ENCODE results near the gene EMP2. TPM values are rescaled to one million over a fixed set of nuclear protein-coding genes. Genes with fewer than 3 reads are reported as not detected.

The EMP2 gene
- total RNA-seq, 2 experiments from 2014 or later: not detected

- CTCF ChIA-PET: no interaction called here
- no peaks in the 10 kb centered on the region for H3K9me3 Mint-ChIP-seq
- Histone ChIP-seq H3K9me3 (ENCODE audit: control insufficient read depth in 1 of 2, insufficient read depth in 1 of 2, low read length in 2 of 2) (peaks cover 0 to 6% of the 10 kb centered on the region in 2 experiments), H3K4me1 (ENCODE audit: insufficient read depth, low read length) (no peaks in the 10 kb centered on the region), H3K36me3 (ENCODE audit: insufficient read depth, low read length) (no peaks in the 10 kb centered on the region), H3K27ac (ENCODE audit: low read depth in 1 of 2, low read length in 2 of 2) (no peak overlapping the region), H3K27me3 (ENCODE audit: control insufficient read depth in 1 of 2, insufficient read depth in 2 of 2, low read length in 2 of 2) (peaks cover 5 to 18% of the 10 kb centered on the region in 2 experiments), H3K4me3 (ENCODE audit: low read length) (no peak overlapping the region)
- intact Hi-C loops (cut with DNase I, micrococcal nuclease): no loop called here
- ATAC-seq (ENCODE audit: poor library complexity) (no peak), DNase-seq (no peak)
- POLR2A ChIA-PET: no interaction called here
- no peak for TF ChIP-seq CTCF (IDR thresholded peaks at IDR 0.05)
- peaks cover 36% of the 10 kb centered on the region for H3K27me3 Mint-ChIP-seq
- no peak overlapping the region for H3K4me3 Mint-ChIP-seq
- no peaks in the 10 kb centered on the region for H3K4me1 Mint-ChIP-seq (ENCODE audit: low read depth)
- H3K27ac Mint-ChIP-seq: no peak overlapping the region
- H3K36me3 Mint-ChIP-seq (ENCODE audit: low read depth): no peaks in the 10 kb centered on the region
Measured at GRCh38 chr16:10617662-10618420, 37.4 kb upstream of the EMP2 start.

GRCh38 chr16:10616756-10617640, 36.6 kb upstream of the EMP2 start:
- peaks cover 0 to 6% of the 10 kb centered on the region in 2 experiments for H3K9me3 ChIP-seq (ENCODE audit: control insufficient read depth in 1 of 2, insufficient read depth in 1 of 2, low read length in 2 of 2)
- CTCF ChIA-PET: no interaction called here
- H3K27me3 ChIP-seq (ENCODE audit: control insufficient read depth in 1 of 2, insufficient read depth in 2 of 2, low read length in 2 of 2): peaks cover 5 to 18% of the 10 kb centered on the region in 2 experiments
- intact Hi-C loops (cut with DNase I, micrococcal nuclease): no loop called here
- no peak for TF ChIP-seq CTCF (IDR thresholded peaks at IDR 0.05)
- H3K4me3 ChIP-seq (ENCODE audit: low read length): no peak overlapping the region
- no peak overlapping the region for H3K27ac Mint-ChIP-seq
- H3K36me3 ChIP-seq (ENCODE audit: insufficient read depth, low read length): no peaks in the 10 kb centered on the region
- H3K4me3 Mint-ChIP-seq: no peak overlapping the region
- no peak overlapping the region for H3K27ac ChIP-seq (ENCODE audit: low read depth in 1 of 2, low read length in 2 of 2)
- no peak for DNase-seq
- H3K4me1 ChIP-seq (ENCODE audit: insufficient read depth, low read length): no peaks in the 10 kb centered on the region
- ATAC-seq (ENCODE audit: poor library complexity): no peak
- H3K36me3 Mint-ChIP-seq (ENCODE audit: low read depth): no peaks in the 10 kb centered on the region
- POLR2A ChIA-PET: no interaction called here
- H3K27me3 Mint-ChIP-seq: peaks cover 37% of the 10 kb centered on the region
- H3K4me1 Mint-ChIP-seq (ENCODE audit: low read depth): no peaks in the 10 kb centered on the region
- no peaks in the 10 kb centered on the region for H3K9me3 Mint-ChIP-seq

- peaks cover 5 to 18% of the 10 kb centered on the region in 2 experiments for H3K27me3 ChIP-seq (ENCODE audit: control insufficient read depth in 1 of 2, insufficient read depth in 2 of 2, low read length in 2 of 2)
- POLR2A ChIA-PET: no interaction called here
- H3K36me3 ChIP-seq (ENCODE audit: insufficient read depth, low read length): no peaks in the 10 kb centered on the region
- no peak for TF ChIP-seq CTCF (IDR thresholded peaks at IDR 0.05)
- Mint-ChIP-seq H3K36me3 (ENCODE audit: low read depth) (no peaks in the 10 kb centered on the region), H3K9me3 (no peaks in the 10 kb centered on the region), H3K27me3 (peaks cover 40% of the 10 kb centered on the region), H3K4me1 (ENCODE audit: low read depth) (no peaks in the 10 kb centered on the region), H3K4me3 (no peak overlapping the region), H3K27ac (no peak overlapping the region)
- intact Hi-C loops (cut with DNase I, micrococcal nuclease): no loop called here
- peaks cover 0 to 6% of the 10 kb centered on the region in 2 experiments for H3K9me3 ChIP-seq (ENCODE audit: control insufficient read depth in 1 of 2, insufficient read depth in 1 of 2, low read length in 2 of 2)
- ATAC-seq (ENCODE audit: poor library complexity) (no peak), DNase-seq (no peak)
- CTCF ChIA-PET: no interaction called here
- no peak overlapping the region for H3K27ac ChIP-seq (ENCODE audit: low read depth in 1 of 2, low read length in 2 of 2)
- H3K4me3 ChIP-seq (ENCODE audit: low read length): no peak overlapping the region
- H3K4me1 ChIP-seq (ENCODE audit: insufficient read depth, low read length): no peaks in the 10 kb centered on the region
Measured at GRCh38 chr16:10616419-10616755, 36.0 kb upstream of the EMP2 start.
